Testis (tissue), 3 donors: ENCODE data around the gene LIME1. TPM values are rescaled to one million over a fixed set of nuclear protein-coding genes. Genes with fewer than 3 reads are reported as not detected.

Source experiments
- DNase-seq: peaks from one replicate; pipeline ENCODE4 v3.0.0-alpha.2; 2019
- H3K27ac ChIP-seq, 2 donors: fragments of 200-600 bp; sonication (generic); one replicate each; pipeline ENCODE4 v1.5.1; 2019
- H3K27me3 ChIP-seq: fragments of 200-600 bp; sonication (generic); one replicate; pipeline ENCODE4 v1.5.1; 2019
- H3K36me3 ChIP-seq: fragments of 200-600 bp; sonication (generic); one replicate; pipeline ENCODE4 v1.5.1; 2017; ENCODE audit warnings: low read depth; ENCODE audit errors: missing control alignments
- H3K4me1 ChIP-seq: fragments of 200-600 bp; sonication (generic); one replicate; pipeline ENCODE4 v1.5.1; 2019
- H3K4me3 ChIP-seq, 2 donors: fragments of 200-600 bp; sonication (generic); one replicate each; pipeline ENCODE4 v1.5.1; 2017 to 2019
- H3K9me3 ChIP-seq: fragments of 200-600 bp; sonication (generic); one replicate; pipeline ENCODE4 v1.5.1; 2017
- POLR2A ChIP-seq: fragments of 450-650 bp; IDR thresholded peaks from one replicate; pipeline ENCODE4 v1.6.1; 2017; ENCODE audit warnings: antibody characterized with exemption, mild to moderate bottlenecking, moderate library complexity
- WGBS, 2 donors: methylation state at CpG; one replicate each; pipeline ENCODE4 v1.1.5; 2018; 5-methylcytosine and 5-hydroxymethylcytosine counted together
- intact Hi-C: fragments of 100-400 bp; cut with DNase I; formaldehyde crosslinking; loops from one replicate; pipeline ENCODE4 v1.15.1; 2023; ENCODE audit warnings: low total_unique reads
- polyA plus RNA-seq: library from polyadenylated mRNA; stranded (reverse); fragments of 350-450 nt; fragmentation: Illumina TruSeq; extraction: RNeasy Lipid Tissue Mini Kit (QIAGEN cat#74804); gene quantifications from one replicate; pipeline ENCODE4 v1.2.3, GENCODE V29; 2014; ENCODE audit warnings: low read depth, low replicate concordance; ENCODE audit not compliant: insufficient read depth
- total RNA-seq, 2 donors: library from RNA; depleted of rRNA; stranded (reverse); fragments of >200 nt; gene quantifications; one replicate each; pipeline ENCODE4 v1.2.3, GENCODE V29; 2016
- TF ChIP-seq, protein P1 (sequence below), 3 experiments: fragments of 450-650 bp in 2 of 3; fragments of 200-600 bp in 1 of 3; sonication (generic) in 1 of 3; IDR thresholded peaks; one replicate each; pipeline ENCODE4 v1.5.1; 2016 to 2019; ENCODE audit warnings: antibody characterized with exemption in 3 of 3, mild to moderate bottlenecking in 2 of 3, moderate library complexity in 1 of 3

LIME1 gene
- total and polyA plus RNA-seq, 3 donors from 2014 or later = 5.6 to 47.4 (median 41.4) TPM

DNA sequence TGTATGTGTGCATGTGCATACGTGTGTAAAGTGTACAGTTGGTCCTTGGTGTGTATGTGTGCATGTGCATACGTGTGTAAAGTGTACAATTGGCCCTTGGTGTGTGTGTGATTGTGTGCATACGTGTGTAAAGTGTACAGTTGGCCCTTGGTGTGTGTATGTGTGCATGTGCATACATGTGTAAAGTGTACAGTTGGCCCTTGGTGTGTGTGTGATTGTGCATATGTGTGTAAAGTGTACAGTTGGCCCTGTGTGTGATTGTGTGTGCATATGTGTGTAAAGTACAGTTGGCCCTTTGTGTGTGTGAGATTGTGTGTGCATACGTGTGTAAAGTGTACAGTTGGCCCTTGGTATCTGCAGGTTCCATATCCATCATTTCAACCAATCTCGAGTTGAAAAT, 5.1 kb upstream of the LIME1 start:
- WGBS, 2 donors = 56 to 67% methylated on average over 5 of the region's 5 CpGs
- intact Hi-C loops = no loop called here
- H3K36me3 ChIP-seq = no peaks in the 10 kb centered on the region

DNA sequence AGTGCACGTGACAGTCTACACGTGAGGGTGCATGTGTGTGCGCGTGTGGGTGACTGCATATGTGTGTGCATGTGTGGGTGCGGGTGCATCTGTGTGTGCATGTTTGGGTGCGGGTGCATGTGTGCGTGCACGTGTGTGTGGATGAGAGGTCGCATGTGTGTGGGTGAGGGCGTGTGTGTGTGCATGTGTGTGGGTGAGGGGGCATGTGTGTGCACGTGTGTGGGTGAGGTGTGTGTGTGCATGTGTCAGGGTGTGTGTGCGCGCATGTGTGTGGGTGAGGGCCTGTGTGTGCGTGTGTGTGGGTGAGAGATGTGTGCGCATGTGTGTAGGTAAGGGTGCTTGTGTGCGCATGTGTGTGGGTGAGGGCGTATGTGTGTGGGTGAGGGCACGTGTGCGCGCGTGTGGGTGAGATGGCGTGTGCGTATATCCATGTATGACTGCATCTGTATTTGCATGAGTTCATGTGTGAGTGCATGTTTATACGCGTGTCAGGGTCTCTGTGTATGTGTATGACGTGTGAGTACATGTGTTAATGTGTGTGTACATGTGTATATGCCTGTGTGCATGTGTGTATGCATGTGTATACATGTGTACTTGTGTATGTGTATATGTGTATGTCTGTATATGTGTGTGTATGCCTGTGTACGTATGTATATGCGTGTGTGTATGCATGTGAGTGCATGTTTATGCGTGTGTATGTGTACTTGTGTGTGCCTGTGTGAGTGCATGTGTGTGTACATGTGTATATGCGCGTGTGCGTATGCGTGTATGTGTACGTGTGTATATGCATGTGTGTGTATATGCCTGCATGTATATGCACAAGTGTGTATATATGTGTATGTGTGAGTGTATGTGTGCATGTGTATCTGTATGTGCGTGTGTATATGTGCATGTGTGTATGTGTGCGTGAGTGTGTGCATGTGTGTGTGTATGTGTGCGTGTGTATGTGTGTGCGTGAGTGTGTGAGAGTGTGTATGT, 4.1 kb upstream of the LIME1 start:
- Histone ChIP-seq H3K4me3 (no peak overlapping the region), H3K36me3 (no peaks in the 10 kb centered on the region), H3K27me3 (no peaks in the 10 kb centered on the region), H3K4me1 (peaks cover 12% of the 10 kb centered on the region), H3K27ac (no peak overlapping the region), H3K9me3 (no peaks in the 10 kb centered on the region)
- intact Hi-C loops = no loop called here
- 74 to 80% methylated on average over 38 of the region's 38 CpGs for WGBS, 2 donors
- TF ChIP-seq, protein P1, sequence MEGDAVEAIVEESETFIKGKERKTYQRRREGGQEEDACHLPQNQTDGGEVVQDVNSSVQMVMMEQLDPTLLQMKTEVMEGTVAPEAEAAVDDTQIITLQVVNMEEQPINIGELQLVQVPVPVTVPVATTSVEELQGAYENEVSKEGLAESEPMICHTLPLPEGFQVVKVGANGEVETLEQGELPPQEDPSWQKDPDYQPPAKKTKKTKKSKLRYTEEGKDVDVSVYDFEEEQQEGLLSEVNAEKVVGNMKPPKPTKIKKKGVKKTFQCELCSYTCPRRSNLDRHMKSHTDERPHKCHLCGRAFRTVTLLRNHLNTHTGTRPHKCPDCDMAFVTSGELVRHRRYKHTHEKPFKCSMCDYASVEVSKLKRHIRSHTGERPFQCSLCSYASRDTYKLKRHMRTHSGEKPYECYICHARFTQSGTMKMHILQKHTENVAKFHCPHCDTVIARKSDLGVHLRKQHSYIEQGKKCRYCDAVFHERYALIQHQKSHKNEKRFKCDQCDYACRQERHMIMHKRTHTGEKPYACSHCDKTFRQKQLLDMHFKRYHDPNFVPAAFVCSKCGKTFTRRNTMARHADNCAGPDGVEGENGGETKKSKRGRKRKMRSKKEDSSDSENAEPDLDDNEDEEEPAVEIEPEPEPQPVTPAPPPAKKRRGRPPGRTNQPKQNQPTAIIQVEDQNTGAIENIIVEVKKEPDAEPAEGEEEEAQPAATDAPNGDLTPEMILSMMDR (IDR thresholded peaks at IDR 0.05) = no peak
- TF ChIP-seq POLR2A = no peak
- DNase-seq = no peak

More for the DNA sequence above, 5.1 kb upstream of the LIME1 start:
- DNase-seq = no peak
- no peak overlapping the region for H3K4me3 ChIP-seq
- TF ChIP-seq, protein P1 (IDR thresholded peaks at IDR 0.05) = no peak
- no peak for TF ChIP-seq POLR2A
- no peaks in the 10 kb centered on the region for H3K27me3 ChIP-seq
- no peaks in the 10 kb centered on the region for H3K9me3 ChIP-seq
- peaks cover 12% of the 10 kb centered on the region for H3K4me1 ChIP-seq
- H3K27ac ChIP-seq = no peak overlapping the region

DNA sequence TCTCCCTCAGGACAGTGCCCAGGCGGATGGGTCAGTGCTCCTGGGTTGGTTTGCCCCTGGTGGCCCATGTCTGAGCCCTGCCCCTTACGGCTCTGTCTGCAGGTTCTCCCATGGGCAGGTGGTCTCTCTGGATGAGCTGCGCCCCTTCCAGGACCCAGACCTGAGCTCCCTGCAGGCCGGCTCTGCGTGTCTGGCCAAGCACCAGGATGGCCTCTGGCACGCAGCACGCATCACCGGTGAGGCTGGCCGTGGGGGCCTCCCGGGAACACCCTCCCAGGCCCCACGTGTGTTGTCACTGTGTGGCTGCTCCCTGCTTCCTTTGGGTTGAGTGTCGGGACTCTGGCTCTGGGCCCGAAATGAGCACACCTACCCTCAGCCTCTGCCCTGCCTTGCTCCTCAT, 3.3 kb upstream of the LIME1 start:
- WGBS, 2 donors = 78 to 92% methylated on average over 1 to 13 of the region's 13 CpGs
- DNase-seq = no peak

DNA sequence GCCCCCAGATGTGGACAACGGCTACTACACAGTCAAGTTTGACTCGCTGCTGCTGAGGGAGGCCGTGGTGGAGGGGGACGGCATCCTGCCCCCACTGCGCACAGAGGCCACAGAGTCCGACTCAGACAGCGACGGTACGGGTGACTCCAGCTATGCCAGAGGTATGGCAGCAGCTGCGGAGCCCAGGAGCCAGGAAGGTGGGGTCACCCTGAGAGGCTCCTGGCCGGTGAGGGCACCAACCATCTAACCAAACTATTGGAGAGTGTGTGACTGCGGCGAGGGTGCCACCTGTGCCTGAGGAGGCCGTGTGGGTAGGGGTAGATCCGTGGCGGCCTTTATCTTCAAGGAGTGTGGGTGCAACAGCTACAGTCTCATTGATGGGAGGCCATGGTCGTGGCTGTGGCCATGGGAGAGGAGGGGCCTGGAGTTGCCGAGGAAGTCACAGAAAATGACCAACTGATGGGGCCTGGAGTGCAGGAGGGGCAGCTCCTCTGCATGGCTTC, 2.8 kb upstream of the LIME1 start:
- intact Hi-C loops = no loop called here

More for the DNA sequence above, 3.3 kb upstream of the LIME1 start:
- intact Hi-C loops = no loop called here
- Histone ChIP-seq H3K36me3 (no peaks in the 10 kb centered on the region), H3K27me3 (no peaks in the 10 kb centered on the region), H3K4me1 (peaks cover 11% of the 10 kb centered on the region), H3K27ac (no peak overlapping the region), H3K9me3 (no peaks in the 10 kb centered on the region), H3K4me3 (no peak overlapping the region)
- TF ChIP-seq, protein P1 (IDR thresholded peaks at IDR 0.05) = no peak
- no peak for TF ChIP-seq POLR2A

More for the DNA sequence above, 2.8 kb upstream of the LIME1 start:
- no peak overlapping the region for H3K4me3 ChIP-seq
- TF ChIP-seq, protein P1 (IDR thresholded peaks at IDR 0.05) = no peak
- TF ChIP-seq POLR2A = no peak
- H3K4me1 ChIP-seq = peaks cover 10% of the 10 kb centered on the region
- 90 to 93% methylated on average over 11 to 18 of the region's 18 CpGs for WGBS, 2 donors
- no peak overlapping the region for H3K27ac ChIP-seq
- H3K9me3 ChIP-seq = no peaks in the 10 kb centered on the region
- no peaks in the 10 kb centered on the region for H3K36me3 ChIP-seq
- no peak for DNase-seq
- H3K27me3 ChIP-seq = no peaks in the 10 kb centered on the region
